ENCODE results near the gene COL5A3.
A peak's percentile ranks its signal among the peaks of the same experiment; 100 is the strongest.

Gene COL5A3

DNA sequence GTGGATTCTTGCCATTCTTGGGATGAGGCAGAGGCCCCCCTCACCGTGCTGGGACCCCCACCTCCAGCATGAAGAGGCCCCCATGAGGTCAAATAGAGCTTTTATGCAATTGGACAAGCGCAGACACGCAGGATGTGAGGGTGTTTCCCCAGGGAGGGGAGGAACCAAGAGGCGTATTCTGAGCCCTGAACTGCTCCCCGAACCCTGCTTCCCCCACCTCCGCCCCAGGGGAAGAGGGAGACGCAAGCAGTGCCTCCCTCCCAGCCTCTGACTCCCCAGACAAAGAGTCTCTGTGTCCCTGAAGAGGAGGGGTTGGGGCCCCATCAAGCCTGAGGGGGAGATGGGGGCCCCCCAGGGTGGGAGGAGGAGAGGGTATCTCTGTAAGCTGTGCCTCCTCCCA is 1.7 kb upstream of the COL5A3 start:
- no peak for DNase-seq (ENCODE audit: low spot score)

DNA sequence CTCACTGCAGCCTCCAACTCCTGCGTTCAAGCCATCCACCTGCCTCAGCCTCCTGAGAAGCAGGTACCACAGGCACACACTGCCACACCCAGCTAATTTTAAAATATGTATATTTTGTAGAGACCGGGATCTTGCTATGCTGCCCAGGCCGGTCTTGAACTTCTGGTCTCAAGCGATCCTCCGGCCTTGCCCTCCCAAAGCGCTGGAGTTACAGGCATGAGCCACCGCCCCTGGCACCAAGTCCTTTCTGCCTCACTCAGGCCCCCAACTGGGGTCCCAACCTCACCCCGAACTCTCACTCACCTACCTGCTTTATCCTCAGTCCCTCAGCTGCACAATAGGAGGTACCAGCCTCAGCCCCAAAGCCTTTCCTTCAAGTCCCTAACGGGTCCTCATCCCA is 635 bp upstream of the COL5A3 start:
- DNase-seq (ENCODE audit: low spot score): no peak

DNA sequence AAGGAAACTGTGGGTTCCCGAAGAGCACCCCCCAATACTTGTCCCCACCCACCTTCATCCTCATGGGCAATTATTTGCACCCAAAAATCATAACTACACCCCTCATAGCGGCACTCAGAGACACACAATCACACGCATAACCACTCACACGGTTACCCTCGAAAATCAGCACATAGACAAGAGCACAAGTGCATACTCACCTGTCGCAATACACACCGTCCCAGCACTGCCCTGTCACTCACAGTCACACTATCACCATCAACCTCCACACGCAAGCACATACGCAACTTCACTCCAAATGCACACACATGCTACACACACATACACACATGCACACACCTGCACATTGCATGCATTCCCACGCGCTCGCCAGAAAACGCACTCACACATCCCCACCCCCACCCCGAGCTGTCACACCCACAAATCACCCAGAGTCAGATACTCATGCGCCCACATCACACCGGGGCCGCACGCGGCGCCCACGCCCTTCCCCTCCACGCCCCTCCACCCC is 535 bp downstream of the COL5A3 start:
- no peak for DNase-seq (ENCODE audit: low spot score)

DNA sequence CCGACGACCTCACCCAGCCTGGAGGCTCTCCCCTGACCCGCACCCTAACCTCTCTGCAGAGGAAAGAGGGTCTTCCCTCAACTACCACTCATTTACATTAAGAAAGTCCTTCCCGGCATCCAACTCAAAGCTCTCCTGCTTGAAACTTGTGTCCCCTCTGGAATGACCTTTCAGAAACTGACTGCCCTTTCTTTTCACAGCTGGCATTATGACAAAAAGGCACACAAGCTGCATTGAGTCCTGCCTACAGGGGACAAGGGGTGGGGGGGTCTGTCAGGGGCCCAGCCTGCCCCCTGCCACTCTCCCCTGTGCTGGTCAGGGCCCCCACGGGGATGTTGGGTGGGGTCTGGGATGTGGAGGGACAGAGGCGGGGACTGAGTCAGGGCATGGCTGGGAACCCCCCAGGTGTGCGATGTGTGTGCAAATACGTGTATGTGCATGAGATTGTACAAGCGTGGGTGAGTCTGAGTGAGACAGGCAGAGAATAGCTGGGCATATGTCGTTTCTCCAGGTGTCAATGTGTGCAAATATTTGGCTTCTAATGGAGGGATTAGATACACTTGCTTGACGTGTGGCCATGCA is 2.0 kb downstream of the COL5A3 start:
- DNase-seq (ENCODE audit: low spot score): no peak

DNA sequence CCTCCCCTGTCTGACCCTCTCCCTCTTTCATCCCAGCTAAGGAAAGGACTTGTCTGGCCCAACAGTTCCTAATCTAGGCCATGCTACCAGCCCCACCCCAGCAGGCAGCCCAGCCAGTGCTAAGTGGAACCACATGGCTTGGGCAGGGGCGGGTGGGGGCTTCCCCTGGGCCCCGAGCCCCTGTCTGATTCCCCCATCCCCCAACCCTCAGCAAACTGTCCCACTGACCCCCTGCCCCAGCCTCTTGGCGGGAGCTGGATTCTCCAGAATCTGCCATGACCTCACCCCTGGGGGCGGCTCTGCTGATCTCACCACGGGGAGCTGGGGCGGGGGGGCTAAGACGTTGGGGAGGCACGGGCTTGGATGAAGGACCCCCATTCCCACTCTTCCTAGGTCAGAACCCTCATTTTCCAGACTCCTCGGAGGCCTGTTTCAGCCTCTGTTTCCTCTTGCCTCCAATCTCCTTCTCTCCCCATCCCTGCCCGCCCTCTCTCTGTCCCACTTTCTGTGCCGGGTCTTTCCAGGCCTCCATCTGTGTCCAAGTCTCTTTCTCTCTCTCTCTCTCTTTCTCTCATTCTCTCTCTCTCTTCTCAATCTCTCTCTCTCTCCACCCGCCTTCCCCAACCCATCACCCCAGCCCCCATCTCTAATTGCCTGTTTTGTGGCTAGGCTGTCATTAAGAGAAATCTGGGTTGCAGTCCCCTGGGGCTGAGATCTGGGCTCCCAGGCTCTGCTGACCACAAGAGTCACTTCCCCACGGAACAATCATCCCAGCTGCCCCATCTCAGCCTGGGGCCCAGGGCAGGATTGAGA is 2.7 kb downstream of the COL5A3 start:
- no peak for DNase-seq (ENCODE audit: low spot score)

DNA sequence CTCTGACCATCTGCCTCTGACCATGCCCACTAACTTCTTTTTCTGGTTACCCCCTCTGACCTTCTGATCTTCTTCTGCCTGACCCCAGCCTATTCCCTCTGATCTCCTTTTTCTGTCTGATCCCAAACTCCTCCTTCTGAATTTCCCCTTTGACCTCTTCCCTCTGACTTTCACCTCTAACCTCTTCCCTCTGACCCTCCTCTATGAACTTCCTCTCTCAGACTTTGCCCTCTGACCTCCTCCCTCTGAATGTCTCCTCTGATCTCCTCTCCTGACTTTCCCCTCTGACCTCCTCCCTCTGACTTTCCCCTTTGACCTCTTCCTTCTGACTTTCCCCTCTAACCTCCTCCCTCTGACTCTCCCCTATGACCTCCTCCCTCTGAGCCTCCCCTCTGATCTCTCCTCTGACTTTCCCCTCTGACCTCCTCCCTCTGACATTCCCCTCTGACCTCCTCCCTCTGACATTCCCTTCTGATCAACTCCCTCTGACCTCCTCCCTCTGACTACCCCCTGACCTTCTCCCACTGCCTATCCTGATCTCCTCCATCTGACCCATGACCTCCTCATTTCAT is 3.5 kb downstream of the COL5A3 start:
- DNase-seq (ENCODE audit: low spot score): no peak

DNA sequence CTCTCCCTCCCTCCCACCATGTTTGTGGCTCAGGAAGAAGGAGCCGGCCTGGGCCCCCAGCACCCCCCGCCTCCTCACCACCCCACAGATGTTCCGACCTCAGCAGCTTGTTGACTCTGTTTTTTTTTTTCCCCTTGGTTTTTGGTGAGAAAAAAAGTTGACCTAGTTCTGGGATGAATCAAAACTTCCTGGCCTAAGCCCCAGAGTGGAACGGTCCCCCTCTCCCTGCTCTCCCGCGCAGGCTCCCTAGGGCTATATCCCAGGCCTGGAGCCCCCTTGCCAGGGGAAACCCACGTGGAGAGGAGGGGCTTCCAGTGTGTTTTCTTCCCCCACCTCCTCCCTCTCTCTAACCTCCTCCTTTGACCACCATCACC is 4.0 kb downstream of the COL5A3 start:
- no peak for DNase-seq (ENCODE audit: low spot score)

DNA sequence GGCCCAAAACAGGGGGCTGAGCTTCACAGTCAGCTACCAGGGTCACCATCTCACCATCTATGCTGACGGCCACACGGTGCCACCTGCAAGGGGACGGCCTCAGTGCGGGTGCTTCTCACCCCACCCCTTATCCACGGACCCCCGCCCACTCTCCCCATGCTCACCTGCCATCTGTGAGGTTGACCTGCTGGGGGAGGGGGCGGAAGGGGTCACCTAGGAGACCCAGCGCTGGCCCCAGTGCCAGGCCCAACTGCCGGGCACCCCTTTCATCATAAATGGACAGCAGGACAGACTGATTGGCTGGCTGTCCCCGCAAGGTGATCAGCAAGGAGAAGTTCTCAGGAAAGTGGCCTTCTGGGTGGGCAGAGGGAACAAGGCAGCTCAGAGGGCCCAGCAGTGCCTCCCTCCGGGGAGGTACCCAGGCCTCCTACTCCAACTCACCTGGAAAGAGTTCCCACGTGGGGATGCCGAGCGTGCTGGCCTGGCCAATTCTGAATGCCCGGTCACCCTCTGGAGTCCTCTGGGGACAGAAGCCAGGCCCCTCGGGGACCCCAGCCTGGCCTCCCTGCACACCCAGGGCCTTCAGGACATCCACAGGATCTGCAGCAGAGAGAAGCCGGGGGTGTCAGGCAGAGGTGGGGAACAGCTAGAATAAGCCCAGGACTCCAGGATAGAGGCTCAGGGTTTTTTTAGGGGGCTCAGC is 4.5 kb downstream of the COL5A3 start:
- no peak for DNase-seq (ENCODE audit: low spot score)

DNA sequence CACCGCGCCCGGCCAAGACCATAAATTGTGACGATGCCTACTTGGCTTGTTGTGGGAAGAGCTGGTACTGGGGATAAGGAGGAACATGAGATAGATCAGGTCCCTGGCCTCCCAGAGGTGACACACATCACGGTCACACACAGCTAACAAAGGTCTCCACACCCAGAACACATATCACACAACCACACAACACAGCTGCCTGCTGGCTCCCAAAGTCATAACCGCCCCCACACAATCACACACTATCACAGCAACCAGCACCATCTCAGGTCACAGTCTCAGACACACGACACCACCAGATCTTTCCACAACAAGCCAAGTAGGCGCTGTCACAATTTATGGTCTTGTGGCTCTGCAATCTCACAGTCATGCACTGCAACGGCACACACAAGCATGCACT is 5.7 kb downstream of the COL5A3 start:
- DNase-seq (ENCODE audit: low spot score): no peak

DNA sequence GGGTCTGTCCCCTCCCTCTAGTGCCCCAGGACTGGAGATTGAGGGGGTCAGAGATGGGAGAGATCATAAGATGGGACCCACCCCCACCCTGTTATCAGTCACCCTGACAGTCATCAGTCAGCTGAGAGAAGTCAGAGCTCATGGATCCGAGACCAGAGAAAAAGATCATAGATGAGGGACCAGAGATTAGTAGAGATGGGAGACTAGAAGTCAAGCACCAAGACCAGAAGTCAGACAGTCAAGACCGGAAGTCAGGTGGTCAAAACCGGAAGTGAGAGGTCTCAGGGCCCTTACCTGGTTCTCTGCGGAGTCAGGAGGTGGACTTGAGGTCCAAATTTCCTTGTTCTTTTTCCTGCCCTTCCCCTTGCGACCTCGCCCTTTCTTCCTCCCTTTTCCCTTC is 7.0 kb downstream of the COL5A3 start:
- DNase-seq (ENCODE audit: low spot score): no peak

DNA sequence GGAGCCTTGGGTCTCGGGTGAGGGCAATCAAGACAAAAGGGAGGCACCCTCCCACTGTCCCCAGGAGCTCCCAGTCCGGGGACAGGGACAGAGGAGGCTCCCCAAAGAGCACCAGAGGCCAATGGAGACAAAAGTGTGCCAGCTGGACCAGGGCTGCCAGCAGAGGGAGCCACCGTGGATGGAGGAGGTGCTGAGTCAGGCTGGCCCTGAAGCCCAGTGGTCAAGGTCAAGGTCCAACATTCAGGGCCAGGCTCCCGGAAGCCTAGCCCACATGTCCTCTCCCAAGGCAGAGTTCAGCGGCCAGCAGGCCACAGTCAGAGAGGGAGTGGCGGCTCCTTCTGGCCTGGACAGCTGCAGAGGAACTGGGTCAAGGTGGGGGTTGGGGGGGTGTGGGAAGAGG is 8.4 kb downstream of the COL5A3 start:
- DNase-seq (ENCODE audit: low spot score): no peak

DNA sequence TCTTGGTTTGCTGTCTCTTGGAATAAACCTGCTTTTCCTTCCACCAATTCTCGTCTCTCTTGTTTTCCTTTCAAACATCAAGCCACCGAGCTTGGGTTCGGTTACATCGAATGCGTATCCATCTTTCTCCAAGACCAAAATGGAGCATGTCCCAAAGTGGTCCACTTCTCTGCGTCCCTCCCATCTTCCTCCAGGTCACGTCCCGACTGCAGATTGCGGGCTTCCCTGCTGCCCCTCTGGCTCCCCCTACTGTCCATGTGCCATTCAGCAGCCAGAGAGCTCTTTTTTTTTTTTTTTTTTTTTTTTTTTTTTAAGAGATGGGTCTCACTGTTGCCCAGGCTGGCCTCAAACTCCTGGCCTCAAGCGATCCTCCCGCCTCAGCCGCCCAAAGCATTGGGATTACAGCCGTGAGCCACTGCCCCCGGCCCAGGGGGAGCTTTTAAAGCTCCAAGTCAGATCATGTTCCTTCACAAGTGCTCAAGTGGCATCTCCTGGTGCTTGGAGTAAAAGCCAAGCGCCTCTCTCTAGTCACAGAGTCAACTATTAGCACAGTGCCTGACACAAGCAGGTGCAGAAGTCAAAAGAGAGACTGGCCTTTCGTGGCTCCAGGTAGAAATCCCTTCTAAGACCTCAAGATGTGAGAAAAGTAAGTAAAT is 10.0 kb downstream of the COL5A3 start:
- peak; percentile 66 for DNase-seq (ENCODE audit: low spot score)

DNA sequence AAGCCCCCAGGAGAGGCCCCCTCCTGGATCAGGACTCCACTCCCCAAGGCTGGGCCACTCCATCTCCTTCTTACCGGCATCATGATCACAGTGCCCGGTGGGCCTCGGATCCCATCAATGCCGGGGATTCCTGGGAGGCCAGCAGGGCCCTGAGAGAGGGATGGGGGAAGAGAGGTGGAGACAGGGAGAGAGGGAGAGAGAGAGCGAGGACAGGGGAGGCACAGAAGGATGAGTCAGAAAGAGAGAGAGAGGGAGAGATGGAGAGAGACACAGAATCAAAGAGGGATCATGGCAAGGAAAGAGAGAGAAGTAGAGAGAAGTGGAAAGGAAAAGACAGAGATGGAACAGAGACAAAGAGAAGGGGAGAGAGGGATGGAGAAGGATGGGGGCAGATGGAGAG is 13.8 kb downstream of the COL5A3 start:
- no peak for DNase-seq (ENCODE audit: low spot score)

DNA sequence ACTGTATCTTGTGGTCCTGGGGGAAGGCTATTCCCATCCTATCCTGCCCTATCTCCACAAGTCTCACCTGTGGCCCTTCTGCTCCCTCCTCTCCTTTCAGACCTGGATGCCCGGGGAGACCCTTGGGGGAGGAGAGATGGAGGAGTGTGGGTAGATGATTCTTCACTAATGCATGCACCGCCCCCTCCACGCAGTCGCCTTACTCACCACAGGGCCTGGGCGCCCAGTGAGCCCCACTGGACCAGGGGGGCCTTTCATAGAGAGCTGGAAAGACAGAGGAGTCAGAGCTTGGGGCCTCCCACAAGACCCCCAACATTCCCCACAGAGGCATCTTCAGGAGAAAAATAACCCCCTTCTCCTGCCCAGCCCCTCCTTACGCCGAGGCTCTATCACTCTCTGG is 14.3 kb downstream of the COL5A3 start:
- no peak for DNase-seq (ENCODE audit: low spot score)

DNA sequence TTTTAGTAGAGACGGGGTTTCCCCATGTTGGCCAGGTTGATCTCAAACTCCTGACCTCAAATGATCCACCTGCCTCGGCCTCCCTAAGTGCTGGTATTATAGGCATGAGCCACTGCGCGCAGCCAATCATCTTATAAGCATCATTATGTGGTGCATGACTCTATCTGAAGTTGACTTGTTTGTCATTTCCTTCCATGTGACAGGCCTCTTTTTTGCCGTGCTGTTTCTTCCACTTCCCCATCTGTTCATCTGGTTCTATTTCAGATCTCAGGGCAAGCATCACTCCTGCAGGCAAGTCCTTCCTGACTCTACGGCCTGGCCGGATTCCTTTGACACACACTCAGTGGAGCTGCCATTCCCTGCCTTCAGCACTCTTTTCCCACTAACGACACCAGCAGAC is 15.2 kb downstream of the COL5A3 start:
- no peak for DNase-seq (ENCODE audit: low spot score)

DNA sequence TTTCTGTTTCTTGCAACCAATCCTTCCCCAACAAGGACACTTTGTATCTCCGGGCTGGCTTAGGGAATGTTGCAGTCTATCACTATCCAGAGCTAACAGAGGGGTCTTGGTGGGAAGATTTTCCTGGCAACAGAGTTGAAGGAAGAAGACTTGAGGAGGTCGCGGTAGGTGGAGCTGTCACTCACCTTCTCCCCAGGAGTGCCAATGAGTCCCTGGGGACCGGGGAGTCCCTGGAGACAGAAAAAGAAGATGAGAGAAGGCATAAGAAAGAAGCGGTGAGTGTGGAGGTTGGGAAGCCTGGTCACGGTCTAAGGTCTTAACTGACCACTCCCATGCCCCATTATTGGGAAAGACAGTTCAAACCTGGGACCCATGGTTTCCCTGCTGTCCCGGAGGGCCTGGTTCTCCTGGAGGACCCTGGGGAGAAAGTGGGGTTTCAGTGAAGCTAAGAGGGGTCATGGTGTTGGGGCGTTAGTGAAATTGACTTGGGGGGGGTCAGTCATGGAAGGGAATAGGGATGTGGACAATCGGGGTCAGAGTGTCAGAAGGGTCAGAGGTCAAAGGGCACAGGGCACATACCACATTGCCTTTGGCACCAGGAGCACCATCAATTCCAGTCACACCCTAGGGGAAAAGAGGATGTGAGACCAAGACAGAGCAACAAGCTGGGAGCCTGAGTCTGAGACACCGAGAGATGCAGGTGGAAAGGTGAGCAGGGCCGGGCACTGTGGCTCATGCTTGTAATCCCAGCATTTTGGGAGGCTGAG is 18.7 kb downstream of the COL5A3 start:
- DNase-seq (ENCODE audit: low spot score): no peak

DNA sequence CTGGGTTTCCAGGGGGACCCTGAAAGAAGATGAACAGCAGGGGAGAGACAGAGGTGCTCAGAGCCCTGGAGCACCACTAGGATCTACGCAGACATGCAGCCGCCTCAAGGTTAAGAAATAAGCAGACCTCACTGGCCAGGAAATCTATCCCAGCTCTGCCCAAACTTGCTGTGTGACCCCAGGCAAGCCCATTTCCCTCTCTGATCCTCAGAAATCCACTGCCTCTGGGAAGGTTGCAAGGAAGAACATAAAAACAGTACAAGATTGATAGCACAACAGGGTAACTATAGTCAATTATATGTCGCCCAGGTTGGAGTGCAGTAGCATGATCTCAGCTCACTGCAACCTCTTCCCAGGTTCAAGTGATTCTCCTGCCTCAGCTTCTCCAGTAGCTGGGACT is 20.8 kb downstream of the COL5A3 start:
- DNase-seq (ENCODE audit: low spot score): no peak

DNA sequence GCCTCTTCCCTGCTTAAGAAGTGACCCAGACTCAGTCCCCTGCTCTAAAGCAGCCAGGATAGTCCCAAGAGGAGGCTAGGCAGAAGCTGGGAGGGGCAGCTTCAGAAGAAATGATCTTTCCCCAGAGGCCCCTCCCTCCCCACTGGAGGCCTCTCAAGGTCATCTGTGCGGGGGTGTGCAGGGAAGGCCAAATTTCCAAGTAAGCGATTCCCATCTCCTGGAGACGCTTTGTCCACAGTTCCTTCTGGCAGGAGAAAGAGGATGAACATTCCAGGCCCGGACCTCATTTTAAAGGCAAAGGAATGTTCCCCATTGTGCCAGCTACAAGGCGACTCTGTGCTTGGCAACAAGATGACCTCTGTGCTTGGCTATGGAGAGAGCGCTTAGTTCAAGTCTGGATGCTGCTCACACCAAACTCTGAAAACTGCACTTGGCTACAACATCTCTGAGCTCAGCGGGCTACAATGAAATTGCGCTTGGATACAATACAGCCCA is 23.5 kb downstream of the COL5A3 start:
- no peak for DNase-seq (ENCODE audit: low spot score)

DNA sequence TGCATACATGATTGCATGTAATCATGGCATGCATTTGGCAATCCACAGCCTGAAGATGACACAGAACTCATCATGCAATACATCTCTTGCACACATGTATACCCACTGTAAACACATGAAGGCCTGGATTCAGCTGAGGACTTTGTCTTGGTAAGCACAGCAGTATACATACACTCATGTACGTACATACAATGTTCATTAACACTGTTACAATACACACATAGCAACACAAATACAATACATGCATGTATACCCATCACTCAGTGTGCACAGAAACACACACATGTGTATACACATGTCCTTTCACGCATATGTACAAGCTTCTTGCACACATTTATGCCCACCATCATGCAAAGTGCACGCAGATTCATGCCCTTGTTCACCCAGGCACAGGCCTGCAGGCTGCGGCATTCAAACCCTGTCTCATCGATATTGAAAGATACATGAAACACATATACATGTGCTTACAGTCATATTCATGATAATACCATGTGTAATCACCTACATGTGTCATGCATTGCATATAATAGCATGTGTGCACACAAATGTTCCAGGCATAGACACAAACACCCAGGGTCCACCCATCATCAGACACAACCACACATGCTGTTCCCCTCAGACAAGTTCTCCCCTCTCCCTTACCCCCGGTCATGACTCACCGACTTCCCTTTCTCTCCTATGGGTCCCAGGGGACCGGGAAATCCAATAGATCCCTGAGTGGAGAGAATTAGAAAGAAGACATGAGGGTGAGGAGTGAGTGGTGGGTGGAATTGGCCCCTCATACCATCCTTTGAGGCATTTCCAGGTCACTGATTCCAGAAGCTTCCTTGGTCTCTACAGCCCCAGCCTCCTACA is 28.7 kb downstream of the COL5A3 start:
- DNase-seq (ENCODE audit: low spot score): no peak

DNA sequence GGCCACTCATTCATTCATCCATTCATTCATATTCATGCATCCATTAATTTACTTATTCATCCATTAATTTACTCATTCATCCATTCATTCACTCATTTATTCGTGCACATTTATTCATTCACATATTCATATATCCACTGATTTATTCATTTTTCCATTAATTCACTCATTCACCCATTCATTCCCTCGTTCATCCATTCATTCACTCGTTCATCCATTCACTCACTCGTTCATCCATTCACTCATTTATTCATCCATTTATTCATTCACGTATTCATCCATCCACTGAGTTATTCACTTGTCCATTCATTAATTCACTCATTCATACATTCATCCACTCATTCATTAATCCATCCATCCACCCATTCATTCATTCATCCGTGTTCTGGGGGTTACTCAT is 38.2 kb downstream of the COL5A3 start:
- no peak for DNase-seq (ENCODE audit: low spot score)
